B cell (primary cell): ENCODE measurements around the gene NDUFAF2. TPM values are rescaled to one million over a fixed set of nuclear protein-coding genes. Genes with fewer than 3 reads are reported as not detected.
"Not testable (repeated sequence)": the region's sequence is repeated elsewhere in the genome, so short reads cannot be mapped to it uniquely, and the experiment has no call there.

Source experiments
- ATAC-seq: fragments of 200-7000 bp; cut with Tn5 transposase; one replicate; pipeline ENCODE4 v1.10.0; 2021; ENCODE audit warnings: low read depth, mild to moderate bottlenecking, moderate number of reproducible peaks, moderate library complexity
- CTCF ChIA-PET: fragments of 350-600 bp; sonication (Branson Sonifier 250); formaldehyde crosslinking; loops from one replicate; lab custom pipeline; 2021; ENCODE audit warnings: antibody characterized with exemption, inconsistent platforms; lab: Charles Lee
- POLR2A ChIA-PET: fragments of 350-600 bp; sonication (Branson Sonifier 250); formaldehyde crosslinking; loops from one replicate; lab custom pipeline; 2021; ENCODE audit warnings: antibody characterized with exemption; lab: Charles Lee
- DNase-seq: peaks from one replicate; pipeline ENCODE4 v3.0.0; 2013
- H2AFZ ChIP-seq: 2 replicates; pipeline ENCODE4 v1.6.1; 2012; ENCODE audit warnings: mild to moderate bottlenecking, low read depth, low read length; ENCODE audit not compliant: insufficient read depth, poor library complexity, severe bottlenecking
- H3K27ac ChIP-seq, 2 donors: 1 replicate in 1 of 2; 2 replicates in 1 of 2; pipeline ENCODE4 v1.5.1; 2012 to 2013; ENCODE audit warnings: low read length in 2 of 2, mild to moderate bottlenecking in 2 of 2, moderate library complexity in 1 of 2
- H3K27me3 ChIP-seq, 4 experiments: fragments of 200-600 bp in 1 of 4; sonication (generic) in 1 of 4; replicated peaks in 1 of 4; 1 replicate in 2 of 4; 2 replicates in 2 of 4; pipeline versions ENCODE4 v1.6.1 to v1.7.0; 2013 to 2016; ENCODE audit warnings: low read length in 3 of 4, mild to moderate bottlenecking in 2 of 4, mixed read lengths in 1 of 4, moderate library complexity in 1 of 4; ENCODE audit not compliant: insufficient read depth in 4 of 4, control insufficient read depth in 3 of 4; ENCODE audit errors: control extremely low read depth in 1 of 4
- H3K36me3 ChIP-seq, 2 experiments: replicated peaks in 1 of 2; 1 replicate in 1 of 2; 2 replicates in 1 of 2; pipeline versions ENCODE4 v1.6.1 to v1.7.1; 2013; ENCODE audit warnings: low read length in 1 of 2; ENCODE audit not compliant: insufficient read depth in 2 of 2, control insufficient read depth in 1 of 2; ENCODE audit errors: control extremely low read depth in 1 of 2, extremely low read depth in 1 of 2
- H3K4me1 ChIP-seq, 2 donors: fragments of 200-600 bp in 1 of 2; sonication (generic) in 1 of 2; 1 replicate in 1 of 2; 2 replicates in 1 of 2; pipeline versions ENCODE4 v1.5.1 to v1.6.1; 2013 to 2017; ENCODE audit warnings: low read length in 2 of 2; ENCODE audit not compliant: control insufficient read depth in 2 of 2, insufficient read depth in 2 of 2
- H3K4me2 ChIP-seq: replicated peaks from 2 replicates; pipeline ENCODE3; 2012; ENCODE audit warnings: mild to moderate bottlenecking, low read depth, low read length; ENCODE audit not compliant: poor library complexity, severe bottlenecking
- H3K4me3 ChIP-seq, 5 experiments: fragments of 200-600 bp in 1 of 5; sonication (generic) in 1 of 5; 1 replicate in 3 of 5; 2 replicates in 2 of 5; pipeline versions ENCODE4 v1.5.1 to v1.7.0; 2011 to 2016; ENCODE audit warnings: low read length in 4 of 5, mild to moderate bottlenecking in 4 of 5, low read depth in 2 of 5, control low read depth in 1 of 5, moderate library complexity in 1 of 5; ENCODE audit not compliant: insufficient read depth in 1 of 5; ENCODE audit errors: control extremely low read depth in 1 of 5, extremely low read depth in 1 of 5
- H3K79me2 ChIP-seq: fragments of 200-600 bp; sonication (generic); one replicate; pipeline ENCODE4 v1.6.0; 2016; ENCODE audit warnings: low read length; ENCODE audit not compliant: control insufficient read depth, insufficient read depth
- H3K9ac ChIP-seq: fragments of 200-600 bp; sonication (generic); 2 replicates; pipeline ENCODE4 v1.6.1; 2017; ENCODE audit warnings: mild to moderate bottlenecking, low read length, moderate library complexity
- H3K9me3 ChIP-seq, 3 donors: one replicate each; pipeline versions ENCODE4 v1.6.1 to v1.7.1; 2013; ENCODE audit warnings: low read length in 2 of 3; ENCODE audit not compliant: control insufficient read depth in 2 of 3, insufficient read depth in 1 of 3; ENCODE audit errors: control extremely low read depth in 1 of 3
- H4K20me1 ChIP-seq: 2 replicates; pipeline ENCODE4 v1.6.0; 2012; ENCODE audit warnings: mild to moderate bottlenecking, low read length; ENCODE audit not compliant: insufficient read depth, control insufficient read depth, poor library complexity, severe bottlenecking
- H3K27ac Mint-ChIP-seq: one replicate; pipeline ENCODE4 v1.8.0; 2021; ENCODE audit warnings: mixed read lengths
- H3K27me3 Mint-ChIP-seq: one replicate; pipeline ENCODE4 v1.8.0; 2021; ENCODE audit warnings: mixed read lengths
- H3K4me1 Mint-ChIP-seq: one replicate; pipeline ENCODE4 v1.8.0; 2021; ENCODE audit warnings: mixed read lengths
- H3K4me3 Mint-ChIP-seq: one replicate; pipeline ENCODE4 v1.8.0; 2021; ENCODE audit warnings: mixed read lengths
- H3K9me3 Mint-ChIP-seq: one replicate; pipeline ENCODE4 v1.8.0; 2022; ENCODE audit warnings: mixed read lengths; ENCODE audit not compliant: insufficient read depth
- CTCF ChIP-seq: fragments of 200-600 bp; IDR thresholded peaks from one replicate; pipeline ENCODE4 v1.8.0; 2022; ENCODE audit warnings: antibody characterized with exemption, mild to moderate bottlenecking
- EZH2 ChIP-seq: IDR thresholded peaks from 2 replicates; pipeline ENCODE4 v1.6.1; 2012; ENCODE audit warnings: borderline replicate concordance, low read depth, mild to moderate bottlenecking, moderate library complexity, low read length; ENCODE audit not compliant: insufficient read depth, poor library complexity, severe bottlenecking
- WGBS: methylation state at CpG from one replicate; pipeline ENCODE4 v1.1.5; 2013; ENCODE audit warnings: missing lambda C conversion rate; ENCODE audit not compliant: insufficient coverage; 5-methylcytosine and 5-hydroxymethylcytosine counted together
- intact Hi-C: fragments of 100-400 bp; cut with micrococcal nuclease; formaldehyde crosslinking; loops from one replicate; pipeline ENCODE4 v1.10.0; 2022
- polyA plus RNA-seq: library from polyadenylated mRNA; depleted of rRNA; stranded (reverse); fragments of >200 nt; gene quantifications from 2 replicates; pipeline ENCODE4 v1.2.3, GENCODE V29; 2012
- total RNA-seq, 2 donors: library from RNA; stranded (reverse); fragments of 120-200 nt in 1 of 2; gene quantifications; 1 replicate in 1 of 2; 2 replicates in 1 of 2; pipeline versions ENCODE4 v1.2.3 to v1.2.4, GENCODE V29; 2013 to 2022

Gene NDUFAF2
- total and polyA plus RNA-seq, 2 donors (not counting 1 experiment from before 2014, with no cell fraction given), result 6.3 to 9.7 TPM

GRCh38 chr5:60980511-60980910, 35.5 kb downstream of the NDUFAF2 start:
- no peak for ATAC-seq

GRCh38 chr5:60982127-60982526, 37.1 kb downstream of the NDUFAF2 start:
- H3K27ac ChIP-seq, H3K36me3 ChIP-seq, H3K9me3 Mint-ChIP-seq, H3K79me2 ChIP-seq, H3K4me3 ChIP-seq, H3K27me3 Mint-ChIP-seq, H3K4me1 Mint-ChIP-seq, H3K9ac ChIP-seq, DNase-seq, H4K20me1 ChIP-seq, H2AFZ ChIP-seq, H3K4me1 ChIP-seq, POLR2A ChIA-PET, H3K27ac Mint-ChIP-seq, H3K4me2 ChIP-seq, H3K4me3 Mint-ChIP-seq, CTCF ChIA-PET, intact Hi-C loops, ATAC-seq, H3K27me3 ChIP-seq: not testable (repeated sequence)
- peaks cover 0 to 10% (median 10%) of the 10 kb centered on the region in 3 donors for H3K9me3 ChIP-seq
- WGBS, result 100% methylated on average over 1 of the region's 3 CpGs

More at GRCh38 chr5:60980511-60980910, 35.5 kb downstream of the NDUFAF2 start:
- Histone ChIP-seq H3K79me2 (peaks cover 3% of the 10 kb centered on the region), H3K4me1 (no peaks in the 10 kb centered on the region), H3K27ac (no peak overlapping the region), H4K20me1 (no peaks in the 10 kb centered on the region), H3K4me3 (no peak overlapping the region), H3K9ac (no peak overlapping the region), H3K4me2 (no peak overlapping the region), H3K36me3 (no peaks in the 10 kb centered on the region), H3K9me3 (peaks cover 0 to 5% (median 0%) of the 10 kb centered on the region in 3 donors), H3K27me3 (no peaks in the 10 kb centered on the region), H2AFZ (no peak overlapping the region)
- TF ChIP-seq EZH2, result no peak
- TF ChIP-seq CTCF, result no peak
- no peak for DNase-seq
- Mint-ChIP-seq H3K9me3 (peaks cover 2% of the 10 kb centered on the region), H3K27ac (no peak overlapping the region), H3K4me3 (no peak overlapping the region), H3K27me3 (no peaks in the 10 kb centered on the region), H3K4me1 (no peaks in the 10 kb centered on the region)
- intact Hi-C loops, result no loop called here
- ChIA-PET POLR2A (no interaction called here), CTCF (no interaction called here)
- 92% methylated on average over 2 of the region's 2 CpGs for WGBS
